BLaER1 (cell line): ENCODE data around the gene CCN5.
"Not testable (repeated sequence)": the region's sequence is repeated elsewhere in the genome, so short reads cannot be mapped to it uniquely, and the experiment has no call there.

ENCODE experiments used
- H3K27ac ChIP-seq: shearing (Covaris generic); formaldehyde crosslinking; 2 replicates; pipeline ENCODE4 v1.8.1; 2022
- H3K27me3 ChIP-seq: shearing (Covaris generic); formaldehyde crosslinking; 2 replicates; pipeline ENCODE4 v1.8.1; 2022
- H3K36me3 ChIP-seq: shearing (Covaris generic); formaldehyde crosslinking; 2 replicates; pipeline ENCODE4 v1.8.1; 2022
- H3K4me1 ChIP-seq: shearing (Covaris generic); formaldehyde crosslinking; 2 replicates; pipeline ENCODE4 v1.8.1; 2022
- H3K4me2 ChIP-seq: shearing (Covaris generic); formaldehyde crosslinking; 2 replicates; pipeline ENCODE4 v1.8.1; 2022
- H3K4me3 ChIP-seq: shearing (Covaris generic); formaldehyde crosslinking; 2 replicates; pipeline ENCODE4 v1.8.1; 2022
- H3K9ac ChIP-seq: shearing (Covaris generic); formaldehyde crosslinking; 2 replicates; pipeline ENCODE4 v1.8.1; 2022
- H3K9me3 ChIP-seq: shearing (Covaris generic); formaldehyde crosslinking; 2 replicates; pipeline ENCODE4 v1.8.1; 2022
- H4K20me1 ChIP-seq: shearing (Covaris generic); formaldehyde crosslinking; 2 replicates; pipeline ENCODE4 v1.8.1; 2022
- Cebpa-rat ChIP-seq: shearing (Covaris generic); IDR thresholded peaks from 2 replicates; pipeline ENCODE4 v1.8.1; 2022

CCN5 gene

GRCh38 chr20:44714701-44715498, at the start of gene CCN5:
CCN5 (plus strand) TSS chr20:44715369; CDS start chr20:44715391, 22 bp downstream.
- H3K27ac ChIP-seq: no peak within 1 kb of the TSS
- H3K36me3 ChIP-seq: no peaks in the 10 kb centered on the region
- H3K9ac ChIP-seq: no peak within 1 kb of the TSS
- no peaks in the 10 kb centered on the region for H3K27me3 ChIP-seq
- H3K4me1 ChIP-seq: peaks cover 19% of the 10 kb centered on the region
- H4K20me1 ChIP-seq: no peaks in the 10 kb centered on the region; the same call in 1 of the 2 replicates
- H3K4me2 ChIP-seq: peak within 1 kb of the TSS; percentile 71
- H3K4me3 ChIP-seq: no peak within 1 kb of the TSS
- no peaks in the 10 kb centered on the region for H3K9me3 ChIP-seq
- TF ChIP-seq Cebpa-rat: no peak

GRCh38 chr20:44666066-44666465, 49.1 kb upstream of the CCN5 start:
- no peaks in the 10 kb centered on the region for H3K36me3 ChIP-seq
- H3K4me2 ChIP-seq: no peak overlapping the region
- H3K4me1 ChIP-seq: peaks cover 15% of the 10 kb centered on the region
- no peaks in the 10 kb centered on the region for H3K9me3 ChIP-seq
- no peak overlapping the region for H3K9ac ChIP-seq
- no peaks in the 10 kb centered on the region for H3K27me3 ChIP-seq
- H3K4me3 ChIP-seq: no peak overlapping the region
- no peak for TF ChIP-seq Cebpa-rat
- no peaks in the 10 kb centered on the region for H4K20me1 ChIP-seq
- H3K27ac ChIP-seq: no peak overlapping the region

GRCh38 chr20:44670851-44671250, 44.3 kb upstream of the CCN5 start:
- H3K4me2 ChIP-seq: peak overlapping the region; percentile 47; the same call in 1 of the 2 replicates
- H3K4me3 ChIP-seq, H3K9me3 ChIP-seq, H3K9ac ChIP-seq, H3K27ac ChIP-seq, H3K27me3 ChIP-seq, H3K36me3 ChIP-seq, H4K20me1 ChIP-seq: not testable (repeated sequence)
- H3K4me1 ChIP-seq: peaks cover 25% of the 10 kb centered on the region

- H3K36me3 ChIP-seq, H3K4me3 ChIP-seq, H3K27me3 ChIP-seq, H3K9ac ChIP-seq, H3K27ac ChIP-seq, H4K20me1 ChIP-seq, H3K9me3 ChIP-seq: not testable (repeated sequence)
- peak overlapping the region; percentile 47 for H3K4me2 ChIP-seq
- peaks cover 25% of the 10 kb centered on the region for H3K4me1 ChIP-seq
These were observed 43.6 kb upstream of the CCN5 start for GRCh38 chr20:44671541-44671940.

GRCh38 chr20:44672318-44672902, 42.8 kb upstream of the CCN5 start:
- not testable (repeated sequence) for H3K4me3 ChIP-seq, H4K20me1 ChIP-seq, H3K9me3 ChIP-seq, H3K27me3 ChIP-seq, H3K27ac ChIP-seq, H3K36me3 ChIP-seq, H3K9ac ChIP-seq
- Histone ChIP-seq H3K4me1 (peaks cover 25% of the 10 kb centered on the region), H3K4me2 (peak overlapping the region; percentile 47)

- no peaks in the 10 kb centered on the region for H3K36me3 ChIP-seq
- peaks cover 6% of the 10 kb centered on the region for H3K9me3 ChIP-seq
- H3K4me1 ChIP-seq: peaks cover 13% of the 10 kb centered on the region
- H3K9ac ChIP-seq: no peak overlapping the region
- H3K27ac ChIP-seq: peak overlapping the region; percentile 66
- H3K4me3 ChIP-seq: no peak overlapping the region
- no peaks in the 10 kb centered on the region for H3K27me3 ChIP-seq
- no peaks in the 10 kb centered on the region for H4K20me1 ChIP-seq
- TF ChIP-seq Cebpa-rat: no peak
- H3K4me2 ChIP-seq: no peak overlapping the region
These were observed 36.9 kb upstream of the CCN5 start for GRCh38 chr20:44678242-44678641.

- peaks cover 13% of the 10 kb centered on the region for H3K4me1 ChIP-seq
- H3K27me3 ChIP-seq: no peaks in the 10 kb centered on the region
- H3K27ac ChIP-seq: 0 out of 2 replicates have a peak overlapping the region, but pooled peaks have one; percentile 26
- no peaks in the 10 kb centered on the region for H3K36me3 ChIP-seq
- no peak for TF ChIP-seq Cebpa-rat
- no peaks in the 10 kb centered on the region for H4K20me1 ChIP-seq
- no peak overlapping the region for H3K4me2 ChIP-seq
- no peak overlapping the region for H3K4me3 ChIP-seq
- no peak overlapping the region for H3K9ac ChIP-seq
- peaks cover 6% of the 10 kb centered on the region for H3K9me3 ChIP-seq
These were observed 36.1 kb upstream of the CCN5 start for GRCh38 chr20:44678990-44679611.

GRCh38 chr20:44681796-44682566, 33.2 kb upstream of the CCN5 start:
- no peak for TF ChIP-seq Cebpa-rat
- H3K9ac ChIP-seq: no peak overlapping the region
- H3K27me3 ChIP-seq: no peaks in the 10 kb centered on the region
- H3K4me1 ChIP-seq: peaks cover 13% of the 10 kb centered on the region
- no peak overlapping the region for H3K4me3 ChIP-seq
- H3K4me2 ChIP-seq: peak overlapping the region; percentile 14; the same call in 1 of the 2 replicates
- peaks cover 6% of the 10 kb centered on the region for H3K9me3 ChIP-seq
- H3K27ac ChIP-seq: no peak overlapping the region
- H3K36me3 ChIP-seq: no peaks in the 10 kb centered on the region
- H4K20me1 ChIP-seq: no peaks in the 10 kb centered on the region

GRCh38 chr20:44683263-44684046, 31.7 kb upstream of the CCN5 start:
- no peak overlapping the region for H3K4me3 ChIP-seq
- H4K20me1 ChIP-seq: no peaks in the 10 kb centered on the region
- no peaks in the 10 kb centered on the region for H3K27me3 ChIP-seq
- H3K9me3 ChIP-seq: peaks cover 6% of the 10 kb centered on the region
- no peak overlapping the region for H3K9ac ChIP-seq
- H3K4me2 ChIP-seq: no peak overlapping the region
- TF ChIP-seq Cebpa-rat: no peak
- H3K4me1 ChIP-seq: peaks cover 7% of the 10 kb centered on the region
- no peaks in the 10 kb centered on the region for H3K36me3 ChIP-seq
- H3K27ac ChIP-seq: no peak overlapping the region
